K562 (cell line): ENCODE measurements around the gene DRC1. TPM values are rescaled to one million over a fixed set of nuclear protein-coding genes. Genes with fewer than 3 reads are reported as not detected.

Experiments used
- FOXK2 ChIP-seq, 2 experiments: fragments of 450-650 bp; IDR thresholded peaks in 1 of 2; conservative IDR thresholded peaks in 1 of 2; 2 replicates each; pipeline ENCODE4 v1.6.1; 2016; ENCODE audit warnings: low read depth in 2 of 2, mild to moderate bottlenecking in 1 of 2
- KAT7 ChIP-seq: sonication (generic); formaldehyde crosslinking; IDR thresholded peaks from 2 replicates; pipeline ENCODE4 v1.8.0; 2022; ENCODE audit warnings: missing genetic modification reagents, mild to moderate bottlenecking, borderline replicate concordance
- KLF6 ChIP-seq: fragments of 250-450 bp; sonication (Bioruptor Pico); IDR thresholded peaks from 2 replicates; pipeline ENCODE4 v1.4.0; 2020; ENCODE audit warnings: mild to moderate bottlenecking, moderate library complexity, borderline replicate concordance
- LEF1 ChIP-seq: fragments of 450-650 bp; IDR thresholded peaks from 2 replicates; pipeline ENCODE4 v1.6.1; 2016; ENCODE audit warnings: mild to moderate bottlenecking
- MBD2 ChIP-seq: sonication (generic); IDR thresholded peaks from 2 replicates; pipeline ENCODE4 v1.6.1; 2016; ENCODE audit warnings: low read depth, borderline replicate concordance
- MIER1 ChIP-seq: fragments of 450-650 bp; IDR thresholded peaks from 2 replicates; pipeline ENCODE4 v1.6.1; 2016; ENCODE audit warnings: antibody characterized with exemption, mild to moderate bottlenecking, low read depth
- MTA3 ChIP-seq: fragments of 450-650 bp; formaldehyde crosslinking; IDR thresholded peaks from 2 replicates; pipeline ENCODE4 v1.6.1; 2017; ENCODE audit warnings: mild to moderate bottlenecking, borderline replicate concordance
- MYC ChIP-seq, 2 experiments: fragments of 250-450 bp in 1 of 2; sonication (Bioruptor Pico) in 1 of 2; IDR thresholded peaks; 2 replicates each; pipeline versions ENCODE4 v1.5.1 to v1.6.1; 2012 to 2021; ENCODE audit warnings: low read depth in 2 of 2, borderline replicate concordance in 1 of 2, improper control_type of control experiment in 1 of 2, low read length in 1 of 2, mild to moderate bottlenecking in 1 of 2, moderate library complexity in 1 of 2
- NBN ChIP-seq: fragments of 450-650 bp; IDR thresholded peaks from 2 replicates; pipeline ENCODE4 v1.6.1; 2016; ENCODE audit warnings: low read depth, mild to moderate bottlenecking
- NCOA6 ChIP-seq: fragments of 450-650 bp; IDR thresholded peaks from 2 replicates; pipeline ENCODE4 v1.6.1; 2017; ENCODE audit warnings: mild to moderate bottlenecking
- POLR2H ChIP-seq: IDR thresholded peaks from 2 replicates; pipeline ENCODE4 v1.6.1; 2016; ENCODE audit warnings: missing genetic modification characterization, low read depth, mild to moderate bottlenecking, control low read depth, missing compliant biosample characterization, moderate library complexity
- TBL1XR1 ChIP-seq, 2 experiments: IDR thresholded peaks; 2 replicates each; pipeline ENCODE4 v1.6.1; 2012; ENCODE audit warnings: improper control_type of control experiment in 2 of 2, low read length in 2 of 2, mild to moderate bottlenecking in 1 of 2
- ZNF140 ChIP-seq: fragments of 250-450 bp; sonication (Bioruptor Pico); IDR thresholded peaks from 2 replicates; pipeline ENCODE4 v1.8.0; 2021; ENCODE audit warnings: moderate library complexity, mild to moderate bottlenecking, inconsistent platforms
- ZNF224 ChIP-seq: sonication (generic); formaldehyde crosslinking; IDR thresholded peaks from 2 replicates; pipeline ENCODE4 v1.8.0; 2022; ENCODE audit warnings: mild to moderate bottlenecking, missing genetic modification reagents
- ZNF24 ChIP-seq: fragments of 450-650 bp; IDR thresholded peaks from 2 replicates; pipeline ENCODE4 v1.6.1; 2016
- polyA plus RNA-seq, 8 experiments: library from polyadenylated mRNA; depleted of rRNA in 4 of 8; stranded (reverse) in 5 of 8; unstranded in 3 of 8; fragments of >200 nt; fragmentation: Nextera tagmentation in 2 of 8; fragmentation: Illumina TruSeq in 1 of 8; extraction: Ambion mirVana in 2 of 8; extraction: Trizol in 1 of 8; gene quantifications; 2 replicates each; pipeline versions ENCODE4 v1.2.1 to v1.2.3, GENCODE V29; 2011 to 2014; ENCODE audit warnings: inconsistent platforms in 1 of 8, missing spikeins in 1 of 8
- total RNA-seq, 7 experiments: library from RNA; depleted of rRNA in 6 of 7; stranded (reverse); fragments of >200 nt in 6 of 7; fragmentation: Illumina TruSeq in 2 of 7; extraction: Trizol in 2 of 7; gene quantifications; 2 replicates each; pipeline versions ENCODE4 v1.2.1 to v1.2.3, GENCODE V29; 2011 to 2021; ENCODE audit warnings: low replicate concordance in 1 of 7
- TF ChIP-seq, protein P1 (sequence below): sonication (generic); formaldehyde crosslinking; IDR thresholded peaks from 2 replicates; pipeline ENCODE4 v1.8.0; 2022; ENCODE audit warnings: mild to moderate bottlenecking, missing genetic modification reagents
- TF ChIP-seq, protein P2 (sequence below): fragments of 450-650 bp; IDR thresholded peaks from 2 replicates; pipeline ENCODE4 v1.6.1; 2016; ENCODE audit warnings: missing biosample characterization, missing genetic modification characterization
- TF ChIP-seq, protein P3 (sequence below): fragments of 450-650 bp; IDR thresholded peaks from 2 replicates; pipeline ENCODE4 v1.6.1; 2017; ENCODE audit warnings: antibody characterized with exemption, mild to moderate bottlenecking
- TF ChIP-seq, protein P4 (sequence below): fragments of 250-450 bp; sonication (Bioruptor Pico); IDR thresholded peaks from 2 replicates; pipeline ENCODE4 v1.5.0; 2021
- TF ChIP-seq, protein P5 (sequence below): fragments of 200-800 bp; sonication (Bioruptor generic); IDR thresholded peaks from 2 replicates; pipeline ENCODE4 v1.6.1; 2017; ENCODE audit warnings: missing genetic modification characterization, missing compliant biosample characterization

The DRC1 gene
- total and polyA plus RNA-seq, 9 of the 15 experiments (the other 6 are each of a cell fraction or from before 2014, with no cell fraction given): 0.07 to 0.10 TPM; not detected in 7

DNA sequence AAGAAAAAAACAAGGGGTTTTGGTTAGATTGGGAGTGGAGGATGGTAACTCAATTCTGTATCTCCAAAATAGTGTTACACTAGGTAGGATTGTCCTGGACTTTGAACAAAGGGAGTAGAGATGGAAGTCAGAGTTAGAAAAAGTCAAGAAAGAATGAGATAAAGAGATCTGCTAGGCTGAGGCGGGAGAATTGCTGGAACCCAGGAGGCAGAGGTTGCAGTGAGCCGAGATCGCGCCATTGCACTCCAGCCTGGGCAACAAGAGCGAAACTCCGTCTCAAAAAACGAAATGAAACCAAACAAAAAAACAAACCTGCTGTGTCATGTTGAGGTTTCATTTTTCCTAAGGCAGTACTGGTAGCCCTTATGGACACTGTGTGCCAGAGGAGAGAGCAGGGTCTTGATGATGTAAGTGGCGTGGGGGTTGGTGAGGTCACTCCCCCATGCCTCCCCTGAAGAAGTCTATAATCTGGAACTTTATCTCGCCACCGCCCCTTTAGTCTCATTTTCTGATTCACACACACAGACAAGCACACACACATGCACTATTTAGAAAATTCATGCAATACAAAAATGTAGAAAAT, 10.5 kb downstream of the DRC1 start (continued):
- TF ChIP-seq TBL1XR1 (IDR thresholded peaks at IDR 0.05; ENCODE audit: low read length in 2 of 2) (peak in 1 of 2 experiments; percentile 91; a peak in 2 of 4 replicates), KLF6 (CRISPR knock-in tag) (peak; percentile 53; the same call in 1 of the 2 replicates), LEF1 (peak; percentile 91), ZNF140 (CRISPR knock-in tag) (no peak), MIER1 (no peak), MBD2 (peak; percentile 62; the same call in 1 of the 2 replicates), POLR2H (tag) (peak; percentile 84), ZNF24 (no peak), MYC (IDR thresholded peaks at IDR 0.05; ENCODE audit: low read depth, low read length) (peak; percentile 69), MYC (CRISPR knock-in tag; IDR thresholded peaks at IDR 0.05; ENCODE audit: borderline replicate concordance, low read depth) (no peak), FOXK2 (conservative IDR thresholded peaks at IDR 0.05 in 1 of 2, IDR thresholded peaks at IDR 0.05 in 1 of 2; ENCODE audit: low read depth in 2 of 2) (peak; percentile 48 to 60; a peak in 2 of 4 replicates), ZNF224 (CRISPR knock-in tag) (no peak), KAT7 (CRISPR knock-in tag) (no peak), MTA3 (peak; percentile 92), NCOA6 (no peak), NBN (peak; percentile 90)
- TF ChIP-seq, protein P1, sequence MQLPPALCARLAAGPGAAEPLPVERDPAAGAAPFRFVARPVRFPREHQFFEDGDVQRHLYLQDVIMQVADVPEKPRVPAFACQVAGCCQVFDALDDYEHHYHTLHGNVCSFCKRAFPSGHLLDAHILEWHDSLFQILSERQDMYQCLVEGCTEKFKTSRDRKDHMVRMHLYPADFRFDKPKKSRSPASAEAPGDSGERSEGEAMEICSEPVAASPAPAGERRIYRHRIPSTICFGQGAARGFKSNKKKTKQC: no peak
- TF ChIP-seq, protein P2, sequence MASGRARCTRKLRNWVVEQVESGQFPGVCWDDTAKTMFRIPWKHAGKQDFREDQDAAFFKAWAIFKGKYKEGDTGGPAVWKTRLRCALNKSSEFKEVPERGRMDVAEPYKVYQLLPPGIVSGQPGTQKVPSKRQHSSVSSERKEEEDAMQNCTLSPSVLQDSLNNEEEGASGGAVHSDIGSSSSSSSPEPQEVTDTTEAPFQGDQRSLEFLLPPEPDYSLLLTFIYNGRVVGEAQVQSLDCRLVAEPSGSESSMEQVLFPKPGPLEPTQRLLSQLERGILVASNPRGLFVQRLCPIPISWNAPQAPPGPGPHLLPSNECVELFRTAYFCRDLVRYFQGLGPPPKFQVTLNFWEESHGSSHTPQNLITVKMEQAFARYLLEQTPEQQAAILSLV (tag): peak; percentile 47; the same call in 1 of the 2 replicates
- TF ChIP-seq, protein P3, sequence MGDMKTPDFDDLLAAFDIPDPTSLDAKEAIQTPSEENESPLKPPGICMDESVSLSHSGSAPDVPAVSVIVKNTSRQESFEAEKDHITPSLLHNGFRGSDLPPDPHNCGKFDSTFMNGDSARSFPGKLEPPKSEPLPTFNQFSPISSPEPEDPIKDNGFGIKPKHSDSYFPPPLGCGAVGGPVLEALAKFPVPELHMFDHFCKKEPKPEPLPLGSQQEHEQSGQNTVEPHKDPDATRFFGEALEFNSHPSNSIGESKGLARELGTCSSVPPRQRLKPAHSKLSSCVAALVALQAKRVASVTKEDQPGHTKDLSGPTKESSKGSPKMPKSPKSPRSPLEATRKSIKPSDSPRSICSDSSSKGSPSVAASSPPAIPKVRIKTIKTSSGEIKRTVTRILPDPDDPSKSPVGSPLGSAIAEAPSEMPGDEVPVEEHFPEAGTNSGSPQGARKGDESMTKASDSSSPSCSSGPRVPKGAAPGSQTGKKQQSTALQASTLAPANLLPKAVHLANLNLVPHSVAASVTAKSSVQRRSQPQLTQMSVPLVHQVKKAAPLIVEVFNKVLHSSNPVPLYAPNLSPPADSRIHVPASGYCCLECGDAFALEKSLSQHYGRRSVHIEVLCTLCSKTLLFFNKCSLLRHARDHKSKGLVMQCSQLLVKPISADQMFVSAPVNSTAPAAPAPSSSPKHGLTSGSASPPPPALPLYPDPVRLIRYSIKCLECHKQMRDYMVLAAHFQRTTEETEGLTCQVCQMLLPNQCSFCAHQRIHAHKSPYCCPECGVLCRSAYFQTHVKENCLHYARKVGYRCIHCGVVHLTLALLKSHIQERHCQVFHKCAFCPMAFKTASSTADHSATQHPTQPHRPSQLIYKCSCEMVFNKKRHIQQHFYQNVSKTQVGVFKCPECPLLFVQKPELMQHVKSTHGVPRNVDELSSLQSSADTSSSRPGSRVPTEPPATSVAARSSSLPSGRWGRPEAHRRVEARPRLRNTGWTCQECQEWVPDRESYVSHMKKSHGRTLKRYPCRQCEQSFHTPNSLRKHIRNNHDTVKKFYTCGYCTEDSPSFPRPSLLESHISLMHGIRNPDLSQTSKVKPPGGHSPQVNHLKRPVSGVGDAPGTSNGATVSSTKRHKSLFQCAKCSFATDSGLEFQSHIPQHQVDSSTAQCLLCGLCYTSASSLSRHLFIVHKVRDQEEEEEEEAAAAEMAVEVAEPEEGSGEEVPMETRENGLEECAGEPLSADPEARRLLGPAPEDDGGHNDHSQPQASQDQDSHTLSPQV: peak; percentile 76
- TF ChIP-seq, protein P4, sequence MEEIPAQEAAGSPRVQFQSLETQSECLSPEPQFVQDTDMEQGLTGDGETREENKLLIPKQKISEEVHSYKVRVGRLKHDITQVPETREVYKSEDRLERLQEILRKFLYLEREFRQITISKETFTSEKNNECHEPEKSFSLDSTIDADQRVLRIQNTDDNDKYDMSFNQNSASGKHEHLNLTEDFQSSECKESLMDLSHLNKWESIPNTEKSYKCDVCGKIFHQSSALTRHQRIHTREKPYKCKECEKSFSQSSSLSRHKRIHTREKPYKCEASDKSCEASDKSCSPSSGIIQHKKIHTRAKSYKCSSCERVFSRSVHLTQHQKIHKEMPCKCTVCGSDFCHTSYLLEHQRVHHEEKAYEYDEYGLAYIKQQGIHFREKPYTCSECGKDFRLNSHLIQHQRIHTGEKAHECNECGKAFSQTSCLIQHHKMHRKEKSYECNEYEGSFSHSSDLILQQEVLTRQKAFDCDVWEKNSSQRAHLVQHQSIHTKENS (CRISPR knock-in tag): no peak
- TF ChIP-seq, protein P5, sequence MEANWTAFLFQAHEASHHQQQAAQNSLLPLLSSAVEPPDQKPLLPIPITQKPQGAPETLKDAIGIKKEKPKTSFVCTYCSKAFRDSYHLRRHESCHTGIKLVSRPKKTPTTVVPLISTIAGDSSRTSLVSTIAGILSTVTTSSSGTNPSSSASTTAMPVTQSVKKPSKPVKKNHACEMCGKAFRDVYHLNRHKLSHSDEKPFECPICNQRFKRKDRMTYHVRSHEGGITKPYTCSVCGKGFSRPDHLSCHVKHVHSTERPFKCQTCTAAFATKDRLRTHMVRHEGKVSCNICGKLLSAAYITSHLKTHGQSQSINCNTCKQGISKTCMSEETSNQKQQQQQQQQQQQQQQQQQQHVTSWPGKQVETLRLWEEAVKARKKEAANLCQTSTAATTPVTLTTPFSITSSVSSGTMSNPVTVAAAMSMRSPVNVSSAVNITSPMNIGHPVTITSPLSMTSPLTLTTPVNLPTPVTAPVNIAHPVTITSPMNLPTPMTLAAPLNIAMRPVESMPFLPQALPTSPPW (CRISPR knock-in tag): peak; percentile 88
